Ascending aorta (tissue), 2 donors: Measurements from ENCODE around the gene FAM53B. TPM values are rescaled to one million over a fixed set of nuclear protein-coding genes. Genes with fewer than 3 reads are reported as not detected.
A peak's percentile ranks its signal among the peaks of the same experiment; 100 is the strongest.

Source experiments
- DNase-seq, 2 donors: peaks; one replicate each; pipeline ENCODE4 v3.0.0-alpha.2; 2019; ENCODE audit warnings: low spot score in 2 of 2
- H3K27ac ChIP-seq, 2 donors: fragments of 200-600 bp; sonication (generic); one replicate each; pipeline ENCODE4 v1.5.1; 2016 to 2017; ENCODE audit warnings: mild to moderate bottlenecking in 1 of 2
- H3K27me3 ChIP-seq: fragments of 200-600 bp; sonication (generic); one replicate; pipeline ENCODE4 v1.5.1; 2017
- H3K36me3 ChIP-seq, 2 donors: fragments of 200-600 bp; sonication (generic); one replicate each; pipeline ENCODE4 v1.5.1; 2016
- H3K4me1 ChIP-seq, 2 donors: fragments of 200-600 bp; sonication (generic); one replicate each; pipeline ENCODE4 v1.5.1; 2016 to 2017; ENCODE audit warnings: mild to moderate bottlenecking in 1 of 2
- H3K4me3 ChIP-seq, 2 donors: fragments of 200-600 bp; sonication (generic); one replicate each; pipeline ENCODE4 v1.5.1; 2016 to 2017; ENCODE audit warnings: mild to moderate bottlenecking in 1 of 2
- H3K9me3 ChIP-seq, 2 donors: fragments of 200-600 bp; sonication (generic); one replicate each; pipeline ENCODE4 v1.5.1; 2016
- intact Hi-C: fragments of 100-400 bp; cut with DNase I; formaldehyde crosslinking; loops from one replicate; pipeline ENCODE4 v1.15.1; 2023
- total RNA-seq: library from RNA; depleted of rRNA; stranded (reverse); fragments of >200 nt; gene quantifications from one replicate; pipeline ENCODE4 v1.1.0, GENCODE V29; 2016
- TF ChIP-seq, protein P1 (sequence below), 3 experiments: fragments of 200-600 bp in 2 of 3; fragments of 450-650 bp in 1 of 3; sonication (generic) in 2 of 3; IDR thresholded peaks; one replicate each; pipeline ENCODE4 v1.5.1; 2016 to 2019; ENCODE audit warnings: antibody characterized with exemption in 3 of 3, mild to moderate bottlenecking in 1 of 3, moderate library complexity in 1 of 3

Gene FAM53B
- total RNA-seq, 1 donor from 2014 or later, result 52.5 TPM

DNA sequence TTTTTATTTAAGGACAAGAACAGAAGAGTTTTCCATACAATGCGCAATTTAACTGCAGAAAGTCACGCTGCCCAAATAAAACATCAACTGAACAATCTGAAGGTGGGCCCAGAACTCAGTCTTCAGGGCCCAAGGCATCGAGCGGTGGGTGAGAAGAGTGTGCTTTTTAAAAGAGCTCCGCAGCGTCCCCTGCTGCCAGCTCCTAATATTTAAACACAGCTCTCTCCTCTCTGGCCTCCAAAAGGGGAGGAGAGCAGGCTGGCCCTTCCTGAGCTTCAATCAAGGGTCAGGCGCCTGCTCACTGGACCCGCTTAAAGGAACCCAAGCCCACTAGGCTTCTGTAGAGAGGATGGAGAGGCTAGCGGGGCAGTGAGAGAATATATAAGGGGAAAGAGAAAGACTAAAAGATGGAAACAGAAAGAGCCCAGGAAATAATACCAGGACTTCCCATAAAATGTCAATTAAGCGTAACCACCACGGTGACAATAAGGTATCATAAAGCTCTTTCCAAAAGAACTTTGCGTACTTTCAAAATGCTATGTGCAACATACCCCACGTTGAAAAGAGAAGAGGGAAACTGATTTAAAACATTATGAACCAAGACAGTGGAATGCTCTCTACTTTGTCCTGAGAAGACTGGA is 2.8 kb downstream of the FAM53B start:
- Histone ChIP-seq H3K4me1 (peaks cover 10 to 57% of the 10 kb centered on the region in 2 donors), H3K27ac (peak overlapping the region; percentile 63 to 73)
- TF ChIP-seq, protein P1, sequence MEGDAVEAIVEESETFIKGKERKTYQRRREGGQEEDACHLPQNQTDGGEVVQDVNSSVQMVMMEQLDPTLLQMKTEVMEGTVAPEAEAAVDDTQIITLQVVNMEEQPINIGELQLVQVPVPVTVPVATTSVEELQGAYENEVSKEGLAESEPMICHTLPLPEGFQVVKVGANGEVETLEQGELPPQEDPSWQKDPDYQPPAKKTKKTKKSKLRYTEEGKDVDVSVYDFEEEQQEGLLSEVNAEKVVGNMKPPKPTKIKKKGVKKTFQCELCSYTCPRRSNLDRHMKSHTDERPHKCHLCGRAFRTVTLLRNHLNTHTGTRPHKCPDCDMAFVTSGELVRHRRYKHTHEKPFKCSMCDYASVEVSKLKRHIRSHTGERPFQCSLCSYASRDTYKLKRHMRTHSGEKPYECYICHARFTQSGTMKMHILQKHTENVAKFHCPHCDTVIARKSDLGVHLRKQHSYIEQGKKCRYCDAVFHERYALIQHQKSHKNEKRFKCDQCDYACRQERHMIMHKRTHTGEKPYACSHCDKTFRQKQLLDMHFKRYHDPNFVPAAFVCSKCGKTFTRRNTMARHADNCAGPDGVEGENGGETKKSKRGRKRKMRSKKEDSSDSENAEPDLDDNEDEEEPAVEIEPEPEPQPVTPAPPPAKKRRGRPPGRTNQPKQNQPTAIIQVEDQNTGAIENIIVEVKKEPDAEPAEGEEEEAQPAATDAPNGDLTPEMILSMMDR (IDR thresholded peaks at IDR 0.05), result peak; percentile 83 to 92 (median 87)

DNA sequence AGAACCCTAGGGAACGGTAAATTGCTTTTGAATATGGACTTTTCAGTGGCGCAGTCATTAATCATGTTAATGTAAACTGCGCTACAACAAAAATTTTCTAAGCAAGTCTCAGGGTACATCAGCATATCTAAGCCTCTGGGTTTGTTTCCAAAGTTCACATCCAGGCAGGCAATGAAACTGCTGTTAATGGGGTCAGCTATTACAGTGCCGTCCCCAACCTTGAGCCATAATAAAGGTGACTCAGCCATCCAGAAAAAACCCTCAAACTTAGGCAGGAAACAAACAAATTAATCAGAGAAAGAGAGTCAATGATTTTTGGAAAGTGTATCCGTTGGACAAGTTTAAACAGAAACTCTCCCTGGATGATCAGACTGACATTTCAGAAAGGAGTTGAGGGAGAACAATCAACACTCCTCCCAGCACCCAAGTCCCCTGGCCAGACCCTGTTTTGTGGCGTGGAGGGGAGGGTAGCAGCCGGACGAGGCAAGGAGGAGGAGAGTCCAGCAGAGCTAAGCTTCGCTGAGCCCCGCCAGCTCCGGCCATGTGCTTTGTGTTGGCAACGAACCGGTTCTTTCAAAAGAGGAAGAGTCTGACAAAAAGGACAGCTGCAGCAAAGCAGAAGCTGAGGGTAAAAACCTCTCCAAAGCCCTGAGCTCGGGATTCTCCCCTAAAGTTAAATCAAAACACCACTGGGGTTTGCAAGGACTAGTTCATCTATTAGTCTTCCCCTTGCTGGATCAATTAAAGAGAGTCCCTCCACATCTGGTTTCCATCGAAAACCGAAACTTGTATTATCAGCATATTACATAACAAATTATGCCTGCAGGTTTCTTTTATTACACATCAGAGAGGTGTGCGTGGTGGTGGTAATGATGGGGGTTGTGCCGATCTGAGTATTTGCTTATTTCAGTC is 3.6 kb downstream of the FAM53B start:
- intact Hi-C loops, result loop anchor here (1.0 to 10.0 kb wide), 10 partner anchors 93 to 1586 kb away; partner anchors contain the start of genes BUB3, CTBP2 and OAT
- Histone ChIP-seq H3K4me1 (peaks cover 15 to 63% of the 10 kb centered on the region in 2 donors), H3K9me3 (no peaks in the 10 kb centered on the region), H3K36me3 (no peaks in the 10 kb centered on the region), H3K4me3 (peak overlapping the region; percentile 31 to 44), H3K27ac (peak overlapping the region; percentile 63 to 73), H3K27me3 (no peaks in the 10 kb centered on the region)
- TF ChIP-seq, protein P1 (IDR thresholded peaks at IDR 0.05), result no peak
- peak in 1 of 2 donors; percentile 82 for DNase-seq

More for the DNA sequence above, 2.8 kb downstream of the FAM53B start:
- DNase-seq, result peak in 1 of 2 donors; percentile 93
- Histone ChIP-seq H3K4me3 (peak overlapping the region; percentile 31 to 80), H3K9me3 (no peaks in the 10 kb centered on the region), H3K36me3 (no peaks in the 10 kb centered on the region), H3K27me3 (no peaks in the 10 kb centered on the region)
- intact Hi-C loops, result loop anchor here (1.0 to 10.0 kb wide), 10 partner anchors 94 to 1587 kb away; partner anchors contain the start of genes BUB3, CTBP2 and OAT

DNA sequence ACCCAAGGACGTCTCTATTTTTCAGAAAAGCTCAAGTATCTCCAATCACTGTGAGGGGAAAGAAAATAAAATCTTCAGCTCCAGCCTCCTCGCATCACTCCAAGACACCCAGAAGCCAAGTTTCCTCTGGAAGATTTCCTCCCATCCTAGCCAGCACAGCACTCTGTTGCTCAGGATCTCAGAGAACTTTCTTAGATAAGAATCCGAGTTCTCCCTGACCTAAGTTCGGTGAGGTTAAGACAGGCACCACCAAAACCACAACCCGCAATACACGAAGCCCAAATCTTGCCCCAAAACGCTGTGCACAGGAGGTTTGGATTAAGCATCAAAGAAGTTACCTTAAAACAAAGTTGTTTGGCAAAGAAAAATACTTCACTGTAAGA is 4.2 kb downstream of the FAM53B start:
- intact Hi-C loops, result loop anchor here (5.0 to 10.0 kb wide), 7 partner anchors 93 to 1585 kb away; partner anchors contain the start of genes BUB3, CTBP2 and OAT
- H3K27ac ChIP-seq, result peak overlapping the region; percentile 63 to 73
- H3K4me3 ChIP-seq, result peak overlapping the region; percentile 31 to 44
- TF ChIP-seq, protein P1 (IDR thresholded peaks at IDR 0.05), result no peak
- no peaks in the 10 kb centered on the region for H3K9me3 ChIP-seq
- DNase-seq, result peak in 1 of 2 donors; percentile 53
- H3K27me3 ChIP-seq, result no peaks in the 10 kb centered on the region
- peaks cover 15 to 60% of the 10 kb centered on the region in 2 donors for H3K4me1 ChIP-seq
- H3K36me3 ChIP-seq, result no peaks in the 10 kb centered on the region

DNA sequence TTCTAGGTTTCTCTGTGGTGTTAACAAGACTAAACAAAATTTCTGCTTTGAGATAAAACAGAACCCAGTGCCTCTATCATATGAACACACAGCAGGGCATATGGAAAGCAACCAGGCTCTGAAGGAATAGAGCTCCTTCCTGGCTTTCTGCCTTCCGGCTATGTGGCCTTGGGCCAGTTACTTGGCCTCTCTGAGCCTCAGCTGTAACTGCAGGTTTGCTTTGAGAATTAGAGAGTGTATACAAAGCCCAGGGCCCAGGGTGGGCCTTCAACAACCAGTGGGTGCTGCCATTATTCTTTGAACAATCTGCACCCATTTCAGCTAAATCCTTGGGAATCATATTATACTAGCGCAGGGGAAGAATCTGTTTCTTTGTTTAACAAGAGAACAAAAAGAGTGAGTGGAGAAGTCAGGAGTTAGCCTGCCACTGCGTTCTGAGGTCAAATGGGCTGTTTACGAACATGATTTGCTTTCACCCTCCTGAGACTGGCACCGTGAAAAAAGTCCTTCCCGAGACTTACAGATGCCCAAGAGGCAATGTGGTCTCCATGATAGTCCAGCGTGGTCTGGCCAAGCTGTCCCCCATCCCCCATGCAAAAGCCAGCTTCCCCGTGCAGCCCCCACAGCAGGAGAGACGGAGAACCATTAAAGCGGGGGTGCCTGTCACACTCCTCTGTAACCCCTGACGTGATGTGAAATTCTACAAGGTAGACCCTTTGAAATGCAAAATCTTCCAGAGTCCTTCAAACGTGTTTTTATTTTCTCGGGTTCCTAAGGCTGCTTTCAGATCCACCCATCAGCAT is 4.9 kb downstream of the FAM53B start:
- intact Hi-C loops, result no loop called here
- Histone ChIP-seq H3K27ac (peak overlapping the region; percentile 63 to 73), H3K4me3 (no peak overlapping the region), H3K27me3 (no peaks in the 10 kb centered on the region), H3K36me3 (no peaks in the 10 kb centered on the region), H3K9me3 (no peaks in the 10 kb centered on the region), H3K4me1 (peaks cover 16 to 63% of the 10 kb centered on the region in 2 donors)
- peak in 1 of 2 donors; percentile 50 for DNase-seq
- TF ChIP-seq, protein P1 (IDR thresholded peaks at IDR 0.05), result no peak

DNA sequence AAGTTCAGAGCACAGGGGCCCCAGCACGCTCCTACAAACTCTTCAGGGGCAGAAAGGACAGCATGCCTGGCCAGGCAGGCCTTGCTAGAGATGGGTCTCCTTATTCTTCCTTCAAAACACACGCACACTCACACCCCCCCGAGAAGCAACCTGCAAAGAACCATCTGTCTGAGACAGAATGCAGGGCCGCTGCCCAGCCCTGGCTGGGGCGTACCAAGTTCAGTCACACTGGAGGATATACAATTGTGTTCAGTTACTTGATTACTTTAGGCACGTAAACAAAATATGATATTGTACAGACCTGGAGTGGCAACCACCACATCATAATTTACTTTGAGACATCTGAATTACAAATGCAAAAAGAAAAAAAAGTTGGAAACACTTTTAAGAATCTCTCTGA is 5.7 kb downstream of the FAM53B start:
- Histone ChIP-seq H3K27ac (peak overlapping the region in 1 of 2 donors; percentile 73), H3K27me3 (no peaks in the 10 kb centered on the region), H3K9me3 (no peaks in the 10 kb centered on the region), H3K4me3 (no peak overlapping the region), H3K36me3 (no peaks in the 10 kb centered on the region), H3K4me1 (peaks cover 24 to 68% of the 10 kb centered on the region in 2 donors)
- TF ChIP-seq, protein P1 (IDR thresholded peaks at IDR 0.05), result no peak
- intact Hi-C loops, result no loop called here
- DNase-seq, result peak in 1 of 2 donors; percentile 52
